ENCODE results near the gene RBM38.
"Not testable (repeated sequence)": the region's sequence is repeated elsewhere in the genome, so short reads cannot be mapped to it uniquely, and the experiment has no call there.

RBM38 gene

GRCh38 chr20:57405236-57406016 is 14.2 kb downstream of the RBM38 start:
- DNase-seq: no peak

- no peak for DNase-seq
Observed at GRCh38 chr20:57407541-57407956, 16.4 kb downstream of the RBM38 start.

GRCh38 chr20:57408131-57408530 is 16.9 kb downstream of the RBM38 start:
- no peak for DNase-seq

GRCh38 chr20:57408536-57409233 is 17.5 kb downstream of the RBM38 start:
- no peak for DNase-seq

GRCh38 chr20:57409316-57409671 is 18.1 kb downstream of the RBM38 start:
- DNase-seq: no peak

- no peak for DNase-seq
Observed at GRCh38 chr20:57409672-57410397, 18.6 kb downstream of the RBM38 start.

- DNase-seq: no peak
Observed at GRCh38 chr20:57410398-57410920, 19.3 kb downstream of the RBM38 start.

GRCh38 chr20:57410924-57411323 is 19.7 kb downstream of the RBM38 start:
- no peak for DNase-seq

- DNase-seq: no peak
Observed at GRCh38 chr20:57411406-57412283, 20.4 kb downstream of the RBM38 start.

- no peak for DNase-seq
Observed at GRCh38 chr20:57412347-57413029, 21.3 kb downstream of the RBM38 start.

GRCh38 chr20:57413986-57414385 is 22.8 kb downstream of the RBM38 start:
- no peak for DNase-seq

- no peak for DNase-seq
Observed at GRCh38 chr20:57414867-57415592, 23.8 kb downstream of the RBM38 start.

GRCh38 chr20:57415771-57416170 is 24.6 kb downstream of the RBM38 start:
- DNase-seq: no peak

- DNase-seq: no peak
Observed at GRCh38 chr20:57416296-57417022, 25.3 kb downstream of the RBM38 start.

GRCh38 chr20:57417051-57417689 is 26.0 kb downstream of the RBM38 start:
- DNase-seq: no peak

GRCh38 chr20:57417830-57418780 is 26.9 kb downstream of the RBM38 start:
- no peak for DNase-seq

GRCh38 chr20:57419479-57419878 is 28.3 kb downstream of the RBM38 start:
- DNase-seq: not testable (repeated sequence)

- DNase-seq: no peak
Observed at GRCh38 chr20:57420571-57421252, 29.5 kb downstream of the RBM38 start.

Measured in NCI-H146 (cell line).